Stimulated activated CD4-positive, alpha-beta T cell treated with anti-CD3 and anti-CD28 coated beads, TNF-alpha, amount 100 ng/mL, for 48 hours (primary cell): ENCODE measurements around the gene PBXIP1.

Experiments
- DNase-seq, 3 donors: peaks; one replicate each; pipeline ENCODE4 v3.0.0-alpha.2; 2020; ENCODE audit warnings: low read depth in 3 of 3

The PBXIP1 gene

DNA sequence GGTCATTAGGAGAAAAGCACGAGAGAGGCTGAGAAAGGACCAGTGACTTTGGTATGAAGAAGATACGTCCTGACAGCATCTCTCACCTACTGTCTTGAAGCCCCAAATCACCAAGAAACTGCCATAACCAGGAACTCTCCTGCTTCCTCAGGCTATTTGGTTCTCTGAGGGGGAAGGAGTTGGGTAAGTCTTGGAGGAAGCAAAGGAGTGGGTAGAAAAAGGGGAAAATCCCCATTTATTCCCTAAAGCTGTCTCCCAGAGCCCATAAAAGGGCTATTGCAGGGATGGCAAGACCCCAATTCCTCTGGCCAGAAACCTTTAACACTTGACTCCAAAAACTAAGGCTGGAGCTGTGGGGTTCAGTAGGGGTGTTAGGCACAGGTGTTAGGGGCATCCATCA lies 2.1 kb upstream of the PBXIP1 start:
- DNase-seq: no peak

DNA sequence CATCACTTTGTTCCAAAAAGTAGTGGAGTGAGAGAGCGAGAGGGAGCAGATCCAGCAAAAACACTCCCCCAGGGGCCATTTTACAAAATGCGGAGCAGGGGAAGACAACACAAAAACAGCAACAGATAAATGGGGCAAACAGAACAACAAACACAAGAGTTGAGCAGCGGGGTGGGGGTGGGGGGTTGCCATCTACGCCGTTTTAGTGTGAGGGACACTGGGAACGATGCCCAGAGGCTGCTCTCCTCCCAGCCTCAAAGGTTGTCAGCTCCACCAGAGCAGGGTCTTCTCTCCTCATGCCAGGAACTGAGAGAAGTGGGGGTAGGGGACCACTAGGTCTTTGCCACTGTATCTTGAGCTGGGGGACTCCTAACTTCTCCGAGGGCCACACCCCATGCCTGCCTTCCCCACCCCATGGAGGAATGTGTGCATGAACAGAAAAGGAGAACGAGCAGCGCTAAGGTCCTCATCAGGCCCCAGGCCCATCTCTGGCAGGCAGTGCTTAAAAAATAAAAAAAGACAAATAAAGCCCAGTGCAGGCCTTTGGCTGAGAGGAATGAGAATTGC lies 1.3 kb upstream of the PBXIP1 start:
- DNase-seq: no peak

DNA sequence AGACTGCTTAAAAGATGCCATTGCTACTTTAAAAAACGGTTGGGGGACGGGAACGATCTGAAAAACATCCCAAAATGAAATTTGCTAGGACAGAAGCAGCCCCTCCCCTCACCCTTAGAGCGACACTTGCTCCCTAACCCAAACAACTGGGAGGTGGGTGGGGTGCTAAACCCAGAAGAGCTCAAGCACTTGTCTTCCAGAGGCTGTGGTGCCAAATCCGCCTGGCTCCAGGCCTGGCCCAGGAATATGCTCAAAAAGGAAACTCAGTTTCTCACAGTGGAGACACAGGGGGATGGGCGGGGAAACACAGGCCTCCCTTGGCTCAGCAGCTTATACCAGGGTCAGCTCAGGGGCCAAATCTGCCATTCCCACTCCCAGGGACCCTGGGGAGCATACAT lies 644 bp upstream of the PBXIP1 start:
- DNase-seq: no peak

DNA sequence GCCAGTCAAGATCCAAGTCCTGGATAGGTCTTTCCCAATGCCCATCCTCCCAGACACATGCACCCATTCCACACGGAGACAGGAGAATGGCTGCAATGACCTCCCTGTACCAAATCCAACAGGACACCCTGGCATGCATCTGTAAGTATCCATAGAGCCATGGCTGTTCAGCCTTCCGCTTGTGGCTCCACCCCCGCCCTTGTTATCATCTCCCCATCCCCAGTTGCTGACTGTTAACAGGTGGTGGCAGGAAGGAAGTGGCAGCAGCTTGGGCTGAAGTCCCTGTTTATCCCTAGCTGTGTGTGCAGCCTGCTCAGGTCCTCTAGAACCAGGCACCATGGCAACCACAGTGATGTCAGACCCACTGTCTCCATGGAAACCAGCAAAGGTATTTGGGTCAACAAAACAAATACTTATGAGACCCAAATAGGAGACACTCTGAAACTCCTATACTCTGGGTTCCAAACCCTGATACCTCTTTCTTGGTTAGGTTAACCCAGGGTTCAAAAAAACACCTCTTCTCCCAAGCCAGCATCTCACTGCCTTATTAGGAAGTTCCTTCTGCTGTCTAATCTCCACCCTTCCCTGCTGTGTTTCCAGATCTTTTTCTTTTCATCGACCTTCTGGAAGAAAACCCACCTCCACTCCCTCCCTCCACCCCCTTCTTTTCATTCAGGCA lies 721 bp downstream of the PBXIP1 start:
- peak; percentile 64 to 79 (median 70) for DNase-seq

DNA sequence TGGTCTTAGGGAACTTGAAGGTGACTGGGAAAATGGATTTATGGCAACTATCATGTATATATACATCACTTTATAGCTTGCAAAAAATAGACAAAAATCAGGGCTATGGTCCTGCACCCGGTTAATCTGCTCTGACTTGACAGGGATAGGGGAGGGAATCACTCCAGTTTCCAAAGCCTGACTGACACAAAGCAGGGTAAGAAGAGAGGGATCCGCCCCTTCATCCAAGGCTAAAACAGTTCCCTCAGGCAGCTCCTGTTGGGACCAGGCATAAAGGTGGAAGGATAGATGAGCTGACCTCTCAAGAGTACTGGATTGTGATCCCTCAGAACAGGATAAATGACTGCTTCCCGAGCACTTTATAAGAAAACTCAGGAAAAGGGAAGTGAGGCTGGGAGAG lies 1.4 kb downstream of the PBXIP1 start:
- DNase-seq: no peak

DNA sequence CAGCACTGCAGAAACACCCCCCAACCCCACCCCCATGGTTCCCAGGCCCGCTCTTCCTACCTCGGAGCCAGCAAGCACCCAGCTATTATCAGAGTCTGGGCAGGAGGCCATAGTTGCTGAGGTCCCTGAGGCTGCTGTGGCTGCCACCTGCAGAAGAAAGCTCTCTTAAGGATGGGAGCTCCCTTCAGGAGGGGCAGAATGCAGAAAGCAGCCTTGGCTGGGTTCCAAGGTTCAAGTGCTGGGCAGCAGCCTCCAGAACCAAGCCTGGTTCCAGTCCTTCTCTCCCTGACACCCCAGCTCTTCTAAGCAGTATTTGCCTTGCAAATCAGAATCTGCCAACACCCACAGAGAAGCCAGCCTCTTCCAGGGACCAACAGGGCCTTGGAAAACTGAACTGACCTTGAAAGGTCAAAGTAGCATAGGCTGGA lies 2.3 kb downstream of the PBXIP1 start:
- DNase-seq: no peak

DNA sequence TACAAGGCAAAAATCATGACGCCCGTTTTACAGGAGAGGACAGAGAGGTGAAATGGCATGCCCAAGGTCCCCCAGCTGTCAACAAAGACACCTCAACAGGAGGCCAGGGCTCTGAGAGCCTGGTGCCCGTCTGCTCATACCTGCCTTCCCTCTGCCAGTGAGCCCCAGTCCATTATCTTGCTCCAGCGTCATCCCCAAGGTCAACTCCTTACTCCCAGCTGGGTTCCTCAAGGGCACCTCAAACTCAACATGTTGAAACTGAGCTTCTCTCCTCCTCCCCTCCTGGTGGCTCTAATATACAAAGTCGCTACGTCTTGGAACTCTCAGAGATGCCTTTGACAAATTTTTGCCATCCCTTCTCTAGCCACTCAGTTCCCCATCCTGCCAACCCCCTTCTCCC lies 3.2 kb downstream of the PBXIP1 start:
- DNase-seq: no peak

DNA sequence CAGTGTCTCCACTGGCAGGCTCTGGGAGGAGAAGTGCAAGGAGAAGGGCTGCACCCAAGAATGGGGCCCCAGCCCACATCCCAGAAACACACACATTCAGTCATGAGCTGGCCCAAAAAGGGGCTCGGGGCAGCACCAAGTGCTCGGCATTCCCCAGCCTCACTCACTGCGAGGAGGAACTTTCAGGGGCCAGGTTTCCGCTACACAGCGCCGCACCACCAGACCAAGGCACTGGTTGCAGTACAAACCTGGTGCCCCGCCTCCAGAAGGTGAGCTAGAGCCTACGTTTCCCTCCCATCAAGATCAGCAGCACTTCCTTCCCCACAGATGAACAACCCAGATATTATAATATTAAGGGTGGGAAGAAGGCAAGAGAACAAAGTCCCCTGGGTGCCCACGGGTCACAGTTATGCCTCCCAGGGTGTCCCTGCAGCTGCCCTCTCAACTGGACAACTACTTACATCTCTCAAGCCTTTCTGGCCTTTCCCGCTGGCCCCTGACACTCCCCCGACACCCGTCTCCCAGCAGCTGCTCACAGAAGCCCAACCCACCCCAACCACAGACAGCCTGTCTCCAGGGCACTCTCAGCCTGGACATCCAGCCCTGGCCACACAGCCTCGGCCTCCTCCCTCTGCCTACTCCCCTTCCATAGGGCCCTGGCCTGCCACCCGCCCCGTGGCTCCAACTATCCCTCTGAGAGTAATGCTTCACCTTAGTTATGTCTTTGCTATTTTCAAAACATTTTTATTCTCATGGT lies 3.8 kb downstream of the PBXIP1 start:
- DNase-seq: peak in 2 of 3 donors; percentile 41 to 44

DNA sequence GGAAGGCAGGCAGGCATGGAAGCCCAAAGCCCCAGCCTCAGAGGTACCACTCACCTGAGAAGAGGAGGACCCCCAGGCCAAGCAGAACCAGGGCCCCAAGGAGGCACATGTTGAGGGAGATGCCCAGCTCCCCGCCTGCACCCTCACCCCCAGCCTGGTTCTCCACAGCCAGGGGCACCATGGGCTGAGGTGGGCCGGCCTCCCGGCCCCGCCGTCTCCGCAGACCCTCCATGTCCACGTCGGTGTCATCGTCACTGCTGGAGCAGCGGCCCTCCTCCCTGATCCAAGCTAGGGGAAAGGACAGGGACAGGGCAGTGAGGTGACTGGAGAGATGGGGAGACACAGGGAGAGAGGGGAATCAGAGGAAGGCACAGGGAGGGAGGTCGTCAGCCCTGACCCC lies 7.8 kb downstream of the PBXIP1 start:
- no peak for DNase-seq

DNA sequence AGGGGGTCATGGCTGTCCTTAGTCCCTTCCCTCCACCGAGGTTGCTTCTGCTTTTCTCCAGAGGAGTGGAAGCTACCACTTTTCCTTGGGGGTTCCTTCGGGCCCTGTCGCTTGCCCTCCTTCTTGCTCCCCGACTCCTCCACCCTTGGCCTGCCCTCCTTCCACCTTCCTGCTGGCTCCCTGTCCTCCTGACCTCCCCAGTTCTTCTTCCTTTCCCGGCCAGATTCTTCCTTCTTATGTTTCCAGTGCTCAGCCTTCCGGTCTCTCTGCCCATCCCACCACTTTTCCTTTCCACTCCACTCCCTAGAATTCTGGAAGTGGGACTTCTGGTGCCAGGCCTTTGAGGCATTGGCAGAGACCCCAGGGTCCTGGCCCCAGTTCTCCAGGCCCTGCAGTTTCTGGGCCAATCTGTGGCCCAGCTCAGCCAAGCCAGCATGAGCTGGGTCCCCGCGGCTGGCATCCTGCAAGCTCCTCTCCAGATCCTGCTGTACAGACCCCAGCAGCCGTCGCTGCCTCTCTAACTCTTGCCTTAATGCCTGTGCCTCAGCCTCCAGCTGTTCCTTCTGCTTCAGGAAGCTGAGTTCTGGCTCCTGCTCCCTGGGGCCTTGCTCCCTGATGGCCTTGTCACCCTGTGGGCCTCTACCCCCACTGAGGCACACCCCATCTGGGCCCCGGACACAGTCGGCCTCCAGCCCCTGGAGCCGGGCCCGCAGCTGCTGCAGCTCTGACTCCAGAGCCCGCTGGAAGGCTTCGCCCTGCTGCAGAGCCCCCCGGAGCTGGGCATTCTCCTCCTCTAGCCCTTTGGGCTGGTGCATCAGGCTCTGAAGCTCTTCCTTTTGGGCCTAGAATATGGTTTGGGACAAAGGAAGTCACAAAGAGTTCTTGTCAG lies 9.7 kb downstream of the PBXIP1 start:
- no peak for DNase-seq

DNA sequence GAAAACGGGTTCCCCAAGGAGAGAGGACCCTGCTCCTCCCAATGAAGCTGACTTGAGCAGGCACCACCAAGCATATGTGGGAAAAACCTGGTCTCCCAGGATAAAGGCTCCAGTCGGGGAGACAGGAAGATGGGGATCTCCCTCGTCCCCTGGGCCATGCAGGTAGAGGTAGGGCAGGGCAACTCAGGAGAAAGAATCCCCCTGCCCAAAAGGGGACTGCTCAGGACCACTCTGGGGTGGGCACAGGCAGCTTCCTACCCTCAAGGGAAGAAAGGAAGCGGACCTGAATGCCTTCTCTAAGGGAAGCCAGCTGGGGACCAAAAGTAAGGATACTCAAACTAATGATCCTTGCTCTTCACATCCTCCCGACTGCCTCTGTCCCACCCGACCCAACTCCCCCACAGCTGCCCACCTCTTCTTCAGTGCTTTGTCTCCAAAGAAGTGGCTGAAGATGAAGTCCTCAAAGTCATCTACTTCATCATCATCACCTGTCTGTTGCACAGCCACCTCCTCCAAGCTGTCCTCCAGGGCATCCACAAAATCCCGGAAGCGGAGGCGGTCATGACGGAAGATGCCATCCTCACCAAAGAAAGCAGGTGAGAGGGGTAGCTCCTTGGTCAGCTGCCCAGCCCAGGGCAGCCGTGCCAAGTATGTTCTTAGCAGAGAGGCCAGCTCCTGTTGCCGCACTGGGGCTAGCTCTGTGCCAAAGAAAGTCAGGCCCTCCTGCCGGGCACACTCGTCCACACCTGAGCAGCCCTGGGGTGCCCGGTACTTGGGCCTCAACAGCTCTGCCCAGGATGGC lies 10.5 kb downstream of the PBXIP1 start:
- no peak for DNase-seq

DNA sequence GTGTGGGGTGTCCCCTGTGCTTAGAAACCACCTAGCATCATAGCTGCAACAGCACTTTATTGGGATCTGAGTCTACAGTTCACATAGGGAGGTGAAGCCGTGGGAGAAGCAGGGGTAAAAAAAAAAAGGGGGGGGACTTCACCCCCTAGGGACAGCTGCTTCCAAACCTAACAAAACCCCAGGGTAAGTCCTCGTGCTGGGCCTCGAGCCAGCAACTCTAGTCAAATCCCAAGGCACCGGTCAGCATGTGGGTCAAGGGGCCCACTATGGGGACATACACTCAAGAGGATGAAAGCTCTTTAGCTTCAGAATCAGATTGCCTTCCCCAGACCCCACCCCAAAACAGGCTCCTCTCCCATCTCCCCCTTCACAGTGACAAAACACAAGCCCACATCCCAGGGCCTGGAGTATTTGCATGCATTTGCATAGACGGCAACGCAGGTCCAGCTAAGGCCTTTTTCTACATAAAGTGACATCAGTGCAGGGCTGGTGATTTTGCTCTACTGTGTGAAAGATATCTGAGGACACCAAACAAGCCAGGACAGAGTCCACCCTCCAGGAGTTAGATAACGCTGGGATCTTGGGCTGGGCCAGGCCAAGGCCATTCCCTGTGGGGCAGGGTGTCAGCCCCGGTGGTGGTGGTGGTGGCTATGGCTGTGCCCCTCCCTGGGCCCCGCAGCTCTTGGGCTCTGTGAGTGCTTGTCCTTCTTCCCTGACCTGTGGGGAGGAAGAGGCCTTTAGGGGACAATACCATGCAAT lies 11.3 kb downstream of the PBXIP1 start:
- DNase-seq: no peak

DNA sequence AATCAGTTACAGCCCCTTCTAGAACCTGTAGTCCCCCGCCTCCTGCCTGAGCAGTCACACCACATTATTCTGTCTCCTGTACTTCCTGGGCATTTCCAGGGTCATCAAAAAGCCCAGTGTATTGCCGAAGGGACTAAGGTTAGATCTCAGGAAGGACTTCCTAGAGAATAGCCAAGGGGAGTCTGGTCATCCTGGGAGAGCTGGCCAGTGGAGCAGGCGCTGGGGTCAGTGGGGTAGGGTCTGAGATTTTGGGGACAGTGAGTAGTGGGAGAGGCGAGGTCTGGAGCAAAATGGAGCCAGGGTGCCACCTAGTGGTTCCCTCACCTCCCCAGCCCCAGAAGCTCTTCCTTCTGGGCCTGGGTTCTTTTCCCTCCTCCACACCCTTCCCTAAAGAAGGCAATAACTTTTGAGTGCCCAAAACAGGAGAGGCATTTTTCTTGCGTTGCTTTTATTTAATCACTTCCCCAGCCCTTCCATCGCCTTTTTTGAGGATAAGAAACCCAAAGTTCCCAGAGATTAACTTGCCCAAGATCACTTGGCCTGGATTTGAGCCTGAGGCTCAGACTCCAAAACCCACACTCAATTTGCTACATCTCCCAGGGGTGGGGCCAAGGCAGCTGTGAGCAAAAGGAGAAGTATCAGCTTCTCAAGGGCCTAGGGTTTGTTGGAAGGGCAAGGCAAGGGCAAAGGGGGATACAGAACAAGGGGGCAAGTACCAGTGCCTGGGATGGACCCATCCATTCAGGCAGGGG lies 12.1 kb downstream of the PBXIP1 start:
- DNase-seq: peak in 1 of 3 donors; percentile 43

DNA sequence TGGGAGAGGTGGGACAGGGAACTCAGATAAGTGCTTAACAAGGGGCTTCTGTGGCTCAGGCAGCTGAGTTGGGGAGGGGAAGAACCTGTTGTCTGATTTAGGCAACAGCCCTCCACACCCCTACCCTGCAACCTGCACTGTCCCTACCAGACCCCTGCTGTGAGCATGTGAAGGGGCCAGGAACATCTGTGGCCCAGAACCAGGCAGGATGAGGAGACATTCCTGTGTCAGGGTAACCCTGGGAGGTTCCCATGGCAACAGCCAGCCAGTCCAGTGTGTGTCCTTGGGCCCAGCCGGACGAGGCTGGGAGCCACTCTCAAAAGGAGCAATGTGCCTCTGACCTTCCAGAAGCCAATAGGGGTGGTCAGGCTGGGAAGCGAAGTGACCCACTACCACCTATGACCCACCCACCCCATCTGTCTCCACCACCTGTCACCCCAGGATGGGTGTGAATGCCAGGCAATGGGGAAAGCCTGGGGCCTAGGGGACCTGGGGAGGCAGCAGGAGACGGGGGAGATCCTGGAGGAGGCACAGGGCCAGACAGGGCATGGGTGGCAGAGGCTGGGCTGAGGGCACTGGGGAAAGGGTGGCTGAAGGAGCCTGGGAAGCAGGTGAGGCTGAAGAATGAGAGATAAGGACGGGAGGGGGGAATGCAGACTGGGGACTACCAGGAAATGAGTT lies 14.4 kb downstream of the PBXIP1 start:
- no peak for DNase-seq

DNA sequence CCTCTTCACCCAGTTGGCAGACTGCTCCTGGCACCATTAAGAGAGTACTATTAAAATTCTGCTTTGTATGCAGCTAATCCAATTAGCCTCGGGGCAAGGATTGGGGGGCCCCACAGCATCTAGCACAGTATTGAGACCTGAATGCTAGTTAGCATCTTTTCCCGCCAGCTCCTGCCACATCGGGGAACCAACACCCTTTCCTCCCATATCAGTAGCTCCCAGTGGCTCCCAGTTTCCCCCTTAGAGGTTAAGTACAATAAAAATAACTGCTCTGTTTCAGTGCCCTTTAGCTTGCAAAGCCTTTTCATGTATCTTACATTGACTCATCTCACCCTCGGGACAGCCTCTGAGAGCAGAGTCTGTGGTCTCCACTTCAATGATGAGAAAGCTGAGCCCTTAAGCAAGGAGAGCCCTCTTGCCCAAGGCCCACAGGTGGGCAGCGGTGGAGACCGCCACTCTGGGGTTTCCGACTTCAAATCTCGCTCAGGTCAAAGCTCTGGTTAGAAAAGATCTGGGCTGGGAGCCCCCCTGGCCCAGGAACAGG lies 15.2 kb downstream of the PBXIP1 start:
- no peak for DNase-seq

DNA sequence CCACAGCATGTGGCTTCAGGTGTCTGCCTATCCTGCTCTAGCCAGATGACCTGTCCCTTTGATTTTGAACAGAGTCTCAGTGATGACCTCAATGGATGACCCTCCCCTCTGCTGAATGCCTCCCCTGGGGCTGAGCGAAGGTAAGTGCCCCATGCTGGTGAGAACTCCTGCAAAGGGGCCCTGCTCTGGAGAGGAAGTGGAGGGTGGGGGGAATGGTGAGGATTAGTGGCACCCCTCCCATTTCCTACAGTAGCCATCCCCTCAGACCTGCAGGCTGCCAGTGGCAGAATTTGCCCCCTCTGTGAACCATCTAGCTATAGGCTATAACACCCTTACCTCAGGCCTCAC lies 15.7 kb downstream of the PBXIP1 start:
- DNase-seq: no peak

DNA sequence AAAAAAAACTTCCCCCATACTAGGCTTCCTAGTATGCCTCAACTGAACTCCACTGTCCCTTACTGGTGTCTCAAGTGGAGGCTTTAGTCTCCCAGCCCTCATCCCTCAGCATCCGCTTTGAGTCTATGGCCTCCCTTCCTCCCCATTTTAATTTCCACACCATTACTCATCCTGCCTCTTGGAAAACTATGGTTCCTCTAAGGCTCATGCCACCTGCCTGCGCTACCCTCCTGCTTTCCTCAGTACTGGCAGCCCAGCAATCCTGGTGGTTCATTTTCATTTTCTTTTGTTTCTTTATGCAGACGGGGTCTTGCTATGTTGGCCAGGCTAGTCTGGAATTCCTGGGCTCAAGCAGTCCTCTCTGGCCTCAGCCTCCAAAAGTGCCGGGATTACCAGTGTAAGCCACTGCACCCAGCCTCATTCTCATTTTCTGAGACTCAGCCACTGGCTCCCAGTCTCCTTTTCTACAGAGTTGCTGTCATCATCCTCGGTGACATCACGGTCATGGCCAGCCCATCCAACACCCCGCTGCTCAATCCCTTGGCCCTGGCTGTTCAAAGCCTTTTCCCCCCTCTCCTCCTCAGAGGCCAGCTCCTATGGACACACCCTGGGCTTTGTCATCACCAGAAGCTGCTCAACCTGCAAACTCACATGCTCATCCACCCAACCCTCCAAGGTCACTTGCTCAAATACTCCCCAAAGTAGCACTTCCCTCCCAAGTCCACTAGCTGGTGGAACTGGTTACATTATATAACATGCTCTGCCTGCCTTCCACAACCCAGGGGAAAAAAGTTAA lies 17.1 kb downstream of the PBXIP1 start:
- DNase-seq: no peak

DNA sequence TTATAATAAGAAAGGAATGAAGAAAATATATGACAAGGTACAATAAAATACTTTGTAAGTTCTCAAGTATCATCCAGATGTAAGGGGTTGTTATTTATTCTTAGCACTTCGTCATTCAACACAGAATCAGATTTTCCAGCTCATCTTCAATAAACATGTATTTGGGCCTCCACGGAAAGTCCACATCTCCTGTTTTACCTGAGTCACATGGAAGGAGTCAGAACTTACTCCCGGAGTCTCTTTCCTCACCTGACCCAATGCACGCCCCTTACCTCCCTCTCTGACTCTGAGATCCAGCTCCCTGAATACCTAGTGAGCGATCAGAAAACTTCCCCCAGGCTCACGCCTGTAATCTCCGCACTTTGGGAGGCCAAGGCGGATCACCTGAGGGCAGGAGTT lies 17.9 kb downstream of the PBXIP1 start:
- no peak for DNase-seq
